ENCODE data around the gene RNF166. TPM values are rescaled to one million over a fixed set of nuclear protein-coding genes. Genes with fewer than 3 reads are reported as not detected.

The RNF166 gene
- total RNA-seq, 1 donor from 2014 or later, result 50.6 TPM

DNA sequence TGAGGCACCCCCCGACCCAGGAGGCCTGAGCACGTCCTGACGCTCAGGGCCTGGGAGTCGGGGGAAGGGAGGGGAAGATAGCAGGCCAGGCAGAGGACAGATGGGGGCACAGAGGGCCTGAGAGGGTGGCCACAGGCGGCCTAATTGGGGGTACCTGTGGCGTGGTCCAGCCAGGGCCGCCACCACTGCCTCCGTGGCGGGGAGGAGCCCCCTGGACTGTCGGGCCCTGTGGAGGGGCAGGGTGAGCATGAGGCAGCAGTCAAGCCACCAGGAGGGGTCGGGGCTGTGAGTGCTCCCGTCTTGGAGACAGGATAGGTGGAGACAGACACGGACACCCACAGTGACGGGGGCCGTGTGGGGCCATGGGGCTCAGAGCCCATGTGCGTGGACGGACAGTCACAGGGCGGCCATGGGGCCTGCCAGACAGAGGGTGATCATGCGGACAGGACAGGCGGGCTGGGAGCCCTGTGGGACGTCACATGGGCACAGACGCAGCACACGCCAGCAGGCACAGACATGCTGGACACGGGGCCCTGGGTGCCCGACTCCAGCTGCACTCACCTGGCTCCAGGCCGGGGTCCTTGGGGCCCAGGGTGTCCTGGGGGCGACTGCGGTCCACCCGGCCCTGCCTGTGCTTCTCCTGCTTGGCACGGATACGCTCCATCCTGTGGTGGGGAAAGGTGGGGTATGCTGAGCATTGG, 18.8 kb upstream of the RNF166 start:
- Histone ChIP-seq H3K27me3 (no peaks in the 10 kb centered on the region), H3K9me3 (no peaks in the 10 kb centered on the region), H3K27ac (no peak overlapping the region), H3K4me1 (no peaks in the 10 kb centered on the region), H3K4me3 (no peak overlapping the region), H3K36me3 (peaks cover 84% of the 10 kb centered on the region)
- DNase-seq (no peak), ATAC-seq (no peak)
- TF ChIP-seq, protein P1, sequence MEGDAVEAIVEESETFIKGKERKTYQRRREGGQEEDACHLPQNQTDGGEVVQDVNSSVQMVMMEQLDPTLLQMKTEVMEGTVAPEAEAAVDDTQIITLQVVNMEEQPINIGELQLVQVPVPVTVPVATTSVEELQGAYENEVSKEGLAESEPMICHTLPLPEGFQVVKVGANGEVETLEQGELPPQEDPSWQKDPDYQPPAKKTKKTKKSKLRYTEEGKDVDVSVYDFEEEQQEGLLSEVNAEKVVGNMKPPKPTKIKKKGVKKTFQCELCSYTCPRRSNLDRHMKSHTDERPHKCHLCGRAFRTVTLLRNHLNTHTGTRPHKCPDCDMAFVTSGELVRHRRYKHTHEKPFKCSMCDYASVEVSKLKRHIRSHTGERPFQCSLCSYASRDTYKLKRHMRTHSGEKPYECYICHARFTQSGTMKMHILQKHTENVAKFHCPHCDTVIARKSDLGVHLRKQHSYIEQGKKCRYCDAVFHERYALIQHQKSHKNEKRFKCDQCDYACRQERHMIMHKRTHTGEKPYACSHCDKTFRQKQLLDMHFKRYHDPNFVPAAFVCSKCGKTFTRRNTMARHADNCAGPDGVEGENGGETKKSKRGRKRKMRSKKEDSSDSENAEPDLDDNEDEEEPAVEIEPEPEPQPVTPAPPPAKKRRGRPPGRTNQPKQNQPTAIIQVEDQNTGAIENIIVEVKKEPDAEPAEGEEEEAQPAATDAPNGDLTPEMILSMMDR (IDR thresholded peaks at IDR 0.05), result no peak
- intact Hi-C loops (cut with DNase I), result no loop called here

DNA sequence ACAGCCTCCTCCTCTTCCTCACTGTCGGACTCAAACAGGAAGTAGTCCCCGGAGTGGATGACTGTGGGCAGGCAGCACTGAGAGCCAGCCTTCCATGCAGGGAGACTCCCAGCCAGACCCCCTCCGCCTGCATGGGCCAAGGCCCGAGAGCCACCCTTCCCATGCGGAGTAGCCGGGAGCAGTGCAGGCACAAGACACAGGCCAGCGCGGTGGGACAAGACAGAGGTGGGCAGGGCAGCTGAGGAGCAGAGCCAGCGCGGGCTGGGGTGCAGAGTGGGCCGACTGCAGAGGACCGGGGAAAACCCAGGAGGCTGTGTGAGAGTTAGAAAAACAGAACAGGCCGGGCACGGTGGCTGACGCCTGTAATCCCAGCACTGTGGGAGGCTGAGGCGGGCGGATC, 17.7 kb upstream of the RNF166 start:
- DNase-seq (no peak), ATAC-seq (no peak)
- Histone ChIP-seq H3K27ac (no peak overlapping the region), H3K36me3 (peaks cover 92% of the 10 kb centered on the region), H3K9me3 (no peaks in the 10 kb centered on the region), H3K4me3 (no peak overlapping the region), H3K27me3 (no peaks in the 10 kb centered on the region), H3K4me1 (no peaks in the 10 kb centered on the region)
- TF ChIP-seq, protein P1 (IDR thresholded peaks at IDR 0.05), result no peak
- intact Hi-C loops (cut with DNase I), result no loop called here

DNA sequence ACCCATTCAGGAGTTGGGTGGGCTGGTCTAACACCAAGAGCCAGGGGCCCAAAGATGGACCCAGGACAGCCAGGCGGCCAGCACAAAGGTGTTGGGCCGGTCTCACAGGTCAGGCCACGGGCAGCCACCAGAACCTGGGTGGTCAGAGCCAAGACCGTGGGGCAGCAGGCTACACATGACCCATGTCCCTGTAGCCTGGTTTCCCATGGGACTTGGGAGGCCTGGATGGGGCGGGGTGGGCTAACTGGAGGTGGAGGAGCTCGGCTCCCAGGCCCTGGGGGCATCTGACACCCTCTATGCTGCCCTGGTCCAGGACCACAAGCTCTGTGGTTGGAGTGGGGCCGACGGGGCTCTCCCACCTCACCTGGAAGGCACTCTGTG, 17.3 kb upstream of the RNF166 start:
- TF ChIP-seq, protein P1 (IDR thresholded peaks at IDR 0.05), result no peak
- DNase-seq (no peak), ATAC-seq (no peak)
- H3K27ac ChIP-seq, result no peak overlapping the region
- H3K9me3 ChIP-seq, result no peaks in the 10 kb centered on the region
- intact Hi-C loops (cut with DNase I), result no loop called here
- peaks cover 96% of the 10 kb centered on the region for H3K36me3 ChIP-seq
- no peak overlapping the region for H3K4me3 ChIP-seq
- no peaks in the 10 kb centered on the region for H3K4me1 ChIP-seq
- H3K27me3 ChIP-seq, result no peaks in the 10 kb centered on the region

DNA sequence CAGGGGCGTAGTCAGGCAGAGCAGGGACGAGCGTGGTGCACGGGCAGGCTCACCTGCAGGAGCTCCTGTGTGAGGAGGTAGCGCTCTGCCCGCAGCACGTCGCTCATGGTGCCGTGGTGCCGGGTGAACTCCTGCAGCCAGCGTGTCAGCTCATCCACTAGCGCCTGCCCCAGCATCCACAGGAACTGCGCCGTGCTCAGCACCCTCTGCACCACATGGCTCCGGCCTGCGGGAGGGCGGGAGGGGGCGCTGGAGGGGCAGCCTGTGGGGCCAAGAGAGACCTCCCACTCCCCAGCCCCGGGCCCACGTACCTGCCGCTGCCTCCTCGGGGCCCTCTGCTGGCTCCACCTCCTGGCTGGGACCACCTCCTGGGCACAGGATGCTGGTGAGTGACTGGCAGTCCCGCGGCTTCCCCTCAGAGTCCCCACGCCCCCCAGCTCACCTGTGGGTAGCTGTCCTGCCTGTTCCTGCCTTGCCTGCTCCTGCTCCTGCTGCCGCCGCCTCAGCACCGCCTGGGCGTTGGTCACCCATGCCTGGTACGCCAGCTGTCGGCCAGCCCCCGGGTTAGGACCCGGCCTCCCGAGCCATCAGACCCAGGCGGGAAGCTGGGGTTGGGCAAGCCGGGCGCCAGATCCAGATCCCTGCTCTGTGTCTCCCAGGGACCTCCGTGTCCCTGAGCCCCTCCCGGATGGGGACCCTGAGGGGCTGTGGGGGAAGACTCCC, 16.7 kb upstream of the RNF166 start:
- TF ChIP-seq, protein P1 (IDR thresholded peaks at IDR 0.05), result no peak

DNA sequence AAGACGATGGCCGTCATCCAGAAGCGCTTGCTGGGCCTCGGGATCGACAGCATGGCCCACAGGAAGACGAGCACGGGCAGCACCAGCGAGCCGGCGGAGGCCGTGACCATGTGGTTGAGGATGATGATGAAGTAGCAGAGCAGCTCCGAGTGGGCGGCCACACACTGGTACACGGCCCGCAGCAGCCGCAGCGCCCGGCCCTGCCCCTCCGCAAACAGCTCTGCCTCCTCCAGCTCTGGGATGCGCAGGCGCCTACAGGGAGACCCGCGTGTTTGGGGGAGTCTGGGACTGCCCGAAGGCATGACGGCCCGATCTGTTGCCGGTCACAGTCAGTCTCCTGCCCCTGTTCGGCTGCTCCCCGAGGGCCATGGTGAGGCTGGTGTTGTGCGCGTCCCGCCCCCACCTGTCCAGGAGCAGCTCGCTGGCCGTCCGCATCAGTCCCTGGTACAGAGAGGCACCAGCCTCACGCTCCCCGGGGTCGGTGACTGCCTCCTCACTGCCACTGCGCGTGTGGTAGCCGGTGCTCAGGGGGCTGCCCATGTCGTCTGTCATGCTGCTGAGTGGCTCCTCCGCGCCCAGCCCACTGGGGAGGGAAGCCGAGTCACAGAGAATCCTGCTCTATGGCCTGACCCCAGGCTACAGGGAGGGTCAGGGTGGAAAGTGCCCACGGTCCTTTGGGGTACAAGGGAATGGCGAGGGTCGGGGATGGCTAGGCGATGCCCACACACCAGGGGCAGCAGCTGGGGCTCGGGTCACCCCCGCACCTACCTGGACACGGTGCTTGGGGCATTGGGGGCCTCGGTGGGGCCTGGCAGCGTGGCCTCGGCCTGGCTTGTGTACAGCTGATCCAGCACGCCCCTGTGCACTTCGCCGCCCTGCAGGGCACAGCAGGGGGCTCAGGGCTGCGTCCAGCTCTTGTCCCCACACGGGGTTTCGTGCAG, 15.9 kb upstream of the RNF166 start:
- Histone ChIP-seq H3K9me3 (no peaks in the 10 kb centered on the region), H3K36me3 (peaks cover 100% of the 10 kb centered on the region), H3K27me3 (no peaks in the 10 kb centered on the region), H3K4me1 (no peaks in the 10 kb centered on the region), H3K4me3 (no peak overlapping the region), H3K27ac (no peak overlapping the region)
- no peak for ATAC-seq
- TF ChIP-seq, protein P1 (IDR thresholded peaks at IDR 0.05), result no peak
- intact Hi-C loops (cut with DNase I), result no loop called here
- DNase-seq, result no peak

More for the DNA sequence above, 16.7 kb upstream of the RNF166 start:
- intact Hi-C loops (cut with DNase I), result no loop called here
- H3K27me3 ChIP-seq, result no peaks in the 10 kb centered on the region
- H3K4me3 ChIP-seq, result no peak overlapping the region
- no peaks in the 10 kb centered on the region for H3K4me1 ChIP-seq
- DNase-seq (no peak), ATAC-seq (no peak)
- H3K9me3 ChIP-seq, result no peaks in the 10 kb centered on the region
- H3K36me3 ChIP-seq, result peaks cover 100% of the 10 kb centered on the region
- H3K27ac ChIP-seq, result no peak overlapping the region
